Embryonic facial prominence (tissue), 1 donor: ENCODE measurements around the gene OR6Q1.
"Not testable (repeated sequence)": the region's sequence is repeated elsewhere in the genome, so short reads cannot be mapped to it uniquely, and the experiment has no call there.

Source experiments
- DNase-seq: peaks from one replicate; pipeline ENCODE4 v3.0.0-alpha.2; 2016; ENCODE audit errors: extremely low spot score

Gene OR6Q1

GRCh38 chr11:58030653-58031052 is at the start of gene OR6Q1:
Gene OR6Q1 (plus strand): TSS chr11:58030953. CDS start chr11:58030953, 0 bp downstream.
- no peak for DNase-seq

- no peak for DNase-seq
Measured at GRCh38 chr11:57981536-57981935, 49.2 kb upstream of the OR6Q1 start.

GRCh38 chr11:57982776-57983175 is 48.0 kb upstream of the OR6Q1 start:
- DNase-seq, result no peak

GRCh38 chr11:57983191-57983590 is 47.6 kb upstream of the OR6Q1 start:
- no peak for DNase-seq

GRCh38 chr11:57999523-57999922 is 31.2 kb upstream of the OR6Q1 start:
- DNase-seq, result not testable (repeated sequence)

GRCh38 chr11:58000021-58000420 is 30.7 kb upstream of the OR6Q1 start:
- DNase-seq, result not testable (repeated sequence)

GRCh38 chr11:58000699-58001098 is 30.1 kb upstream of the OR6Q1 start:
- DNase-seq, result no peak

GRCh38 chr11:58003036-58003435 is 27.7 kb upstream of the OR6Q1 start:
- DNase-seq, result no peak

- DNase-seq, result no peak
Measured at GRCh38 chr11:58003591-58003990, 27.2 kb upstream of the OR6Q1 start.

- DNase-seq, result no peak
Measured at GRCh38 chr11:58004664-58005063, 26.1 kb upstream of the OR6Q1 start.

GRCh38 chr11:58006940-58007339 is 23.8 kb upstream of the OR6Q1 start:
- no peak for DNase-seq

- DNase-seq, result no peak
Measured at GRCh38 chr11:58011771-58012170, 19.0 kb upstream of the OR6Q1 start.

- no peak for DNase-seq
Measured at GRCh38 chr11:58023435-58023931, 7.3 kb upstream of the OR6Q1 start, which contains the start of gene OR9Q1. Gene OR9Q1 (plus strand): TSS chr11:58023881. CDS start chr11:58179445, 155,564 bp downstream.

GRCh38 chr11:58024601-58025091 is 6.1 kb upstream of the OR6Q1 start:
- no peak for DNase-seq

- no peak for DNase-seq
Measured at GRCh38 chr11:58027341-58027740, 3.4 kb upstream of the OR6Q1 start.

GRCh38 chr11:58028687-58029411 is 1.9 kb upstream of the OR6Q1 start:
- DNase-seq, result no peak

- no peak for DNase-seq
Measured at GRCh38 chr11:58034471-58034870, 3.7 kb downstream of the OR6Q1 start.

- no peak for DNase-seq
Measured at GRCh38 chr11:58039589-58039988, 8.8 kb downstream of the OR6Q1 start.

- DNase-seq, result no peak
Measured at GRCh38 chr11:58043379-58043778, 12.6 kb downstream of the OR6Q1 start.

GRCh38 chr11:58046231-58046630 is 15.5 kb downstream of the OR6Q1 start:
- DNase-seq, result no peak

GRCh38 chr11:58047818-58048217 is 17.1 kb downstream of the OR6Q1 start:
- no peak for DNase-seq

GRCh38 chr11:58055806-58056401 is 25.2 kb downstream of the OR6Q1 start:
- DNase-seq, result no peak

GRCh38 chr11:58057481-58057880 is 26.7 kb downstream of the OR6Q1 start:
- no peak for DNase-seq
